H1 (cell line): ENCODE data around the gene ZNF771. TPM values are rescaled to one million over a fixed set of nuclear protein-coding genes. Genes with fewer than 3 reads are reported as not detected.

Experiments
- EP300 ChIP-seq, 2 experiments: IDR thresholded peaks; 1 replicate in 1 of 2; 2 replicates in 1 of 2; pipeline ENCODE4 v1.6.1; 2011 to 2012; ENCODE audit warnings: low read depth in 2 of 2, low read length in 2 of 2, mild to moderate bottlenecking in 2 of 2, borderline replicate concordance in 1 of 2, inconsistent platforms in 1 of 2, moderate library complexity in 1 of 2
- RNF2 ChIP-seq: fragments of 200-900, 300-1000 bp; sonication (generic); IDR thresholded peaks from 2 replicates; pipeline ENCODE4 v1.7.1; 2016; ENCODE audit warnings: borderline replicate concordance, low read depth, mild to moderate bottlenecking, antibody characterized with exemption, low read length; ENCODE audit not compliant: poor library complexity, severe bottlenecking; ENCODE audit errors: missing control alignments
- SIN3A ChIP-seq, 2 experiments: IDR thresholded peaks in 1 of 2; conservative IDR thresholded peaks in 1 of 2; 2 replicates each; pipeline ENCODE4 v1.6.1; 2011 to 2012; ENCODE audit warnings: low read length in 2 of 2, improper control_type of control experiment in 1 of 2, low read depth in 1 of 2, mild to moderate bottlenecking in 1 of 2
- polyA plus RNA-seq, 7 experiments: library from polyadenylated mRNA; depleted of rRNA in 3 of 7; stranded (reverse) in 5 of 7; unstranded in 2 of 7; fragments of >200 nt in 5 of 7; fragments of 200-250 nt in 2 of 7; gene quantifications; 1 replicate in 5 of 7; 2 replicates in 1 of 7; 4 replicates in 1 of 7; pipeline versions ENCODE4 v1.2.1 to v1.2.3, GENCODE V29; 2011 to 2013; ENCODE audit warnings: missing spikeins in 2 of 7, mixed read lengths in 2 of 7
- total RNA-seq: library from RNA; stranded (reverse); fragmentation: NEBNext Ultra II Directional; extraction: Animal tissue kit (Norgen Biotek cat#: 25700); gene quantifications from 2 replicates; pipeline ENCODE4 v1.2.1, GENCODE V29; 2021

ZNF771 gene
- total and polyA plus RNA-seq, 2 of the 8 experiments (the other 6 are each of a cell fraction or from before 2014, with no cell fraction given): 10.6 to 15.7 TPM

- TF ChIP-seq SIN3A (conservative IDR thresholded peaks at IDR 0.05 in 1 of 2, IDR thresholded peaks at IDR 0.05 in 1 of 2; ENCODE audit: low read depth in 1 of 2, low read length in 2 of 2) (no peak), RNF2 (no peak), EP300 (IDR thresholded peaks at IDR 0.05; ENCODE audit: borderline replicate concordance in 1 of 2, low read depth in 2 of 2, low read length in 2 of 2) (no peak)
These were observed 50.5 kb downstream of the ZNF771 start (continued) for GRCh38 chr16:30457743-30458560.
